ENCODE results near the gene ESRRA. TPM values are rescaled to one million over a fixed set of nuclear protein-coding genes. Genes with fewer than 3 reads are reported as not detected.

Gene ESRRA
- total and polyA plus RNA-seq, 2 of the 8 experiments (the other 6 are each of a cell fraction or from before 2014, with no cell fraction given): 18.2 to 37.0 TPM

DNA sequence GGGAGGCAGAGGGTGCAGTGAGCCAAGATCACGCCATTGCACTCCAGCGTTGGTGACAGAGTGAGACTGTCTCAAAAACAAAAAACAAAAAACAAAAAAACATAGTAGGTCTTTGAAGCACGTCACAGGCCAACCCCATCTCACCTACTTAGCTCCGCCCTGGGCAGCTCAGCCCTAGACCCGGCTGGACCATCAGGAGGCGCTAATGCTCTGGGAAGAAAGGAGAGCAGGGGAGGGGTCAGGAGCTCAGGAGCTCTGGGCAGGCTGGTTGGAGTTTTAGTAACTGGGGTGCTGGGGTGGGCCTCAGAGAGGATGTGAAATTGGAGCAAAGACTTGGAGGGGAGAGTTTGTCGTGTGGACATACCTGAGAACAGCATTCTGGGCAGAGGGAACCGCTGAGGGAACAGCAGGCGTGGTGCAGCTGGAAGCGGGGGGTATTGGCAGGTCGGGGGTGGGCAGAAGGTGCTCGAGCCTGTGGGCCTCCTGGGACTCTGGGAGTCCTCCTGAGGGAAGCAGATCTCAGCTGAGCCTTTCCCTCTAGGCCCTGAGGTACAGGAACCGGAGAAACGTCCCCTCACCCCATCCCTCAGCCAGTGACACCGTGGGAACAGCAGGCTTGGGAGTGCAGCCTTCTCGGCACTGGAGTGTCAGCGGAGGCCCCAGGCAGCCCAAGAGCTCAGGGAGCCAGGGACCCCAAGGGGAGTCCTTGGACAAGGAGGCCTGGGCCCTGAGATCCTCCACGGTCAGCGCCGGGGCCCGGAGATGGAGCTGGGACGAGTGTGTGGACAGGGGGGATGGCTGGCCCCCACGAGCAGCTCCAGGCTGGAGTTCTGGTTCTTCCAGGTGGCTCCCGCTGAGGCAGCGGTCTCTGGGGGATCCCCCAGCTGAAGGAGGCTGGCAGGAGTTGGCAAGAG is 51.4 kb downstream of the ESRRA start:
- Histone ChIP-seq H3K56ac (replicated peaks; ENCODE audit: insufficient read length, low read depth, low read length) (no peak overlapping the region), H2AFZ (ENCODE audit: low read length) (no peak overlapping the region), H2BK20ac (ENCODE audit: low read length) (0 out of 2 replicates have a peak overlapping the region, but pooled peaks have one; percentile 3), H3K79me1 (ENCODE audit: low read depth, low read length) (no peaks in the 10 kb centered on the region), H3K27me3 (replicated peaks in 1 of 4; ENCODE audit: control insufficient read depth in 3 of 4, extremely low read depth in 1 of 4, insufficient read depth in 3 of 4, low read length in 3 of 4) (no peaks in the 10 kb centered on the region), H3K23ac (ENCODE audit: insufficient read length) (no peak overlapping the region), H2BK15ac (ENCODE audit: low read length) (peak overlapping the region; percentile 19; the same call in 1 of the 2 replicates), H4K5ac (ENCODE audit: insufficient read length, low read depth, low read length) (no peak overlapping the region), H4K91ac (replicated peaks; ENCODE audit: insufficient read length, low read length) (peak overlapping the region; percentile 52), H3K9ac (replicated peaks in 1 of 4; ENCODE audit: extremely low read depth in 1 of 4, low read depth in 3 of 4, low read length in 3 of 4) (no peak overlapping the region), H3K9me3 (ENCODE audit: insufficient read depth in 2 of 2, low read depth in 1 of 2, low read length in 1 of 2) (no peaks in the 10 kb centered on the region), H3K23me2 (ENCODE audit: low read depth, low read length) (peaks cover 7% of the 10 kb centered on the region; the same call in 1 of the 2 replicates), H3K14ac (ENCODE audit: insufficient read length) (no peak overlapping the region), H2BK12ac (ENCODE audit: low read depth, low read length) (peak overlapping the region; percentile 88; the same call in 1 of the 2 replicates), H3K36me3 (ENCODE audit: control insufficient read depth in 2 of 4, insufficient read depth in 4 of 4, low read length in 3 of 4) (peaks cover 0 to 4% (median 0%) of the 10 kb centered on the region in 4 experiments; a peak in 2 of 8 replicates), H3K18ac (ENCODE audit: extremely low read depth, low read length) (peak overlapping the region; percentile 71), H4K20me1 (replicated peaks in 1 of 2; ENCODE audit: control insufficient read depth in 1 of 2, insufficient read depth in 2 of 2, low read length in 2 of 2) (peaks cover 0 to 1% of the 10 kb centered on the region in 2 experiments), H3K79me2 (ENCODE audit: control insufficient read depth in 1 of 2, insufficient read depth in 2 of 2, low read length in 2 of 2) (no peaks in the 10 kb centered on the region), H3K4me1 (replicated peaks in 1 of 4; ENCODE audit: control insufficient read depth in 3 of 4, insufficient read depth in 4 of 4, low read length in 3 of 4) (peaks cover 0 to 39% (median 30%) of the 10 kb centered on the region in 4 experiments; a peak in 6 of 7 replicates), H2BK120ac (replicated peaks; ENCODE audit: low read depth, low read length) (no peak overlapping the region), H4K8ac (ENCODE audit: extremely low read depth, insufficient read depth, low read length) (no peak overlapping the region; the same call in 1 of the 2 replicates), H3K4ac (replicated peaks; ENCODE audit: insufficient read length, low read depth, low read length) (no peak overlapping the region), H3K4me2 (ENCODE audit: insufficient read depth in 1 of 2, low read depth in 2 of 2, low read length in 2 of 2) (no peak overlapping the region), H3K4me3 (ENCODE audit: extremely low read depth in 1 of 4, insufficient read depth in 2 of 4, low read depth in 3 of 4, low read length in 4 of 4) (no peak overlapping the region), H2BK5ac (ENCODE audit: low read depth, low read length) (peak overlapping the region; percentile 71), H3K27ac (ENCODE audit: low read depth, low read length) (no peak overlapping the region), H2AK5ac (ENCODE audit: low read depth, low read length) (no peak overlapping the region)
- peak; percentile 77 for FAIRE-seq
- POLR2A ChIA-PET (ENCODE audit: partially characterized antibody): interaction anchor here (0.5 to 6.2 kb wide), 11 partner anchors 8 to 506 kb away, joined by 3 to 47 read pairs (median 3); partner anchors contain the start of genes ESRRA, PRDX5 and TRMT112
- DNase-seq (ENCODE audit: low read depth in 1 of 2, low spot score in 2 of 2): peak in 1 of 2 experiments; percentile 91
- CTCF ChIA-PET (ENCODE audit: partially characterized antibody): interaction anchor here (0.7 to 37.6 kb wide), 53 partner anchors 8 to 1938 kb away, joined by 3 to 614 read pairs (median 5); partner anchors contain the start of genes CATSPERZ, CCDC88B, ESRRA and NUDT22
- WGBS, 2 experiments (ENCODE audit: extremely low coverage in 1 of 2, insufficient coverage in 1 of 2, insufficient read length in 1 of 2, insufficient replicate concordance in 2 of 2, low coverage in 1 of 2, low lambda C conversion rate in 2 of 2, missing lambda C conversion rate in 1 of 2): 67% methylated on average over 25 of the region's 25 CpGs; no CpG with 5 or more reads in 1 of the 2 experiments
- TF ChIP-seq, protein P1, sequence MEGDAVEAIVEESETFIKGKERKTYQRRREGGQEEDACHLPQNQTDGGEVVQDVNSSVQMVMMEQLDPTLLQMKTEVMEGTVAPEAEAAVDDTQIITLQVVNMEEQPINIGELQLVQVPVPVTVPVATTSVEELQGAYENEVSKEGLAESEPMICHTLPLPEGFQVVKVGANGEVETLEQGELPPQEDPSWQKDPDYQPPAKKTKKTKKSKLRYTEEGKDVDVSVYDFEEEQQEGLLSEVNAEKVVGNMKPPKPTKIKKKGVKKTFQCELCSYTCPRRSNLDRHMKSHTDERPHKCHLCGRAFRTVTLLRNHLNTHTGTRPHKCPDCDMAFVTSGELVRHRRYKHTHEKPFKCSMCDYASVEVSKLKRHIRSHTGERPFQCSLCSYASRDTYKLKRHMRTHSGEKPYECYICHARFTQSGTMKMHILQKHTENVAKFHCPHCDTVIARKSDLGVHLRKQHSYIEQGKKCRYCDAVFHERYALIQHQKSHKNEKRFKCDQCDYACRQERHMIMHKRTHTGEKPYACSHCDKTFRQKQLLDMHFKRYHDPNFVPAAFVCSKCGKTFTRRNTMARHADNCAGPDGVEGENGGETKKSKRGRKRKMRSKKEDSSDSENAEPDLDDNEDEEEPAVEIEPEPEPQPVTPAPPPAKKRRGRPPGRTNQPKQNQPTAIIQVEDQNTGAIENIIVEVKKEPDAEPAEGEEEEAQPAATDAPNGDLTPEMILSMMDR (IDR thresholded peaks at IDR 0.05; ENCODE audit: control extremely low read depth in 1 of 3, insufficient read depth in 1 of 3, low read depth in 1 of 3, low read length in 3 of 3): peak in 2 of 3 experiments; percentile 86 to 92; a peak in 3 of 4 replicates
- TF ChIP-seq SIX5 (IDR thresholded peaks at IDR 0.05; ENCODE audit: low read depth, low read length) (no peak), JUND (IDR thresholded peaks at IDR 0.05; ENCODE audit: low read length) (no peak), BRCA1 (IDR thresholded peaks at IDR 0.05; ENCODE audit: low read depth, low read length) (no peak), ASH2L (IDR thresholded peaks at IDR 0.05; ENCODE audit: low read length) (no peak), SIN3A (conservative IDR thresholded peaks at IDR 0.05 in 1 of 2, IDR thresholded peaks at IDR 0.05 in 1 of 2; ENCODE audit: low read depth in 1 of 2, low read length in 2 of 2) (0 out of 4 replicates have a peak, but pooled peaks of 1 of the 2 experiments have one; percentile 27), CREB1 (IDR thresholded peaks at IDR 0.05) (peak; percentile 64; the same call in 1 of the 2 replicates), JUN (IDR thresholded peaks at IDR 0.05; ENCODE audit: low read depth, low read length) (no peak)
